ENCODE measurements around the gene PHTF1. TPM values are rescaled to one million over a fixed set of nuclear protein-coding genes. Genes with fewer than 3 reads are reported as not detected.

PHTF1 gene
- total RNA-seq, 1 experiment from 2014 or later, result 61.2 TPM

- no peak for DNase-seq
- no peak overlapping the region for H3K4me2 ChIP-seq
- 0 out of 2 replicates have a peak, but pooled peaks cover 9% of the 10 kb centered on the region for H3F3A ChIP-seq (ENCODE audit: insufficient read depth, low read depth)
- H3K4me1 ChIP-seq (replicated peaks; ENCODE audit: insufficient read depth), result no peaks in the 10 kb centered on the region
- intact Hi-C loops (cut with micrococcal nuclease; ENCODE audit: unreplicated experiment), result no loop called here
- no peaks in the 10 kb centered on the region for H3K9me3 ChIP-seq (ENCODE audit: insufficient read depth, low read depth)
- H3K4me3 ChIP-seq, result no peak overlapping the region
- no peak overlapping the region for H2AFZ ChIP-seq
- H3K36me3 ChIP-seq (ENCODE audit: low read depth), result peaks cover 14% of the 10 kb centered on the region; the same call in 1 of the 2 replicates
- H3K27ac ChIP-seq, result no peak overlapping the region
- H3K79me2 ChIP-seq (ENCODE audit: low read depth), result no peaks in the 10 kb centered on the region
- no peak for TF ChIP-seq CTCF (conservative IDR thresholded peaks at IDR 0.05)
- no peak for TF ChIP-seq EZH2 (IDR thresholded peaks at IDR 0.05; ENCODE audit: low read depth)
- 0 out of 2 replicates have a peak, but pooled peaks cover 2% of the 10 kb centered on the region for H4K20me1 ChIP-seq (ENCODE audit: insufficient read depth)
- ChIA-PET POLR2A (ENCODE audit: unreplicated experiment) (interaction anchor here (0.7 kb wide), 1 partner anchor 1371 kb away, joined by 4 read pairs; no protein-coding TSS in a partner anchor), CTCF (no interaction called here)
- no peaks in the 10 kb centered on the region for H3K9me2 ChIP-seq (ENCODE audit: insufficient read depth)
- no TSS peak for BruUV-seq (replicated peaks)
- H3K27me3 ChIP-seq (ENCODE audit: insufficient read depth, low read depth), result no peaks in the 10 kb centered on the region
These were observed 11.9 kb downstream of the PHTF1 start for GRCh38 chr1:113747376-113747775.

GRCh38 chr1:113745425-113745824, 13.9 kb downstream of the PHTF1 start:
- POLR2A ChIA-PET (ENCODE audit: unreplicated experiment), result no interaction called here
- Histone ChIP-seq H3K27me3 (ENCODE audit: insufficient read depth, low read depth) (no peaks in the 10 kb centered on the region), H3K4me1 (replicated peaks; ENCODE audit: insufficient read depth) (no peaks in the 10 kb centered on the region), H3K4me3 (no peak overlapping the region), H3K36me3 (ENCODE audit: low read depth) (peaks cover 6% of the 10 kb centered on the region; the same call in 1 of the 2 replicates), H3K9me3 (ENCODE audit: insufficient read depth, low read depth) (no peaks in the 10 kb centered on the region), H2AFZ (no peak overlapping the region), H3K9me2 (ENCODE audit: insufficient read depth) (no peaks in the 10 kb centered on the region), H3K27ac (no peak overlapping the region), H3K79me2 (ENCODE audit: low read depth) (no peaks in the 10 kb centered on the region), H3F3A (ENCODE audit: insufficient read depth, low read depth) (0 out of 2 replicates have a peak, but pooled peaks cover 9% of the 10 kb centered on the region), H4K20me1 (ENCODE audit: insufficient read depth) (0 out of 2 replicates have a peak, but pooled peaks cover 2% of the 10 kb centered on the region), H3K4me2 (no peak overlapping the region)
- intact Hi-C loops (cut with micrococcal nuclease; ENCODE audit: unreplicated experiment), result no loop called here
- no TSS peak for BruUV-seq (replicated peaks)
- CTCF ChIA-PET, result no interaction called here
- DNase-seq, result no peak
- TF ChIP-seq EZH2 (IDR thresholded peaks at IDR 0.05; ENCODE audit: low read depth), result no peak
- TF ChIP-seq CTCF (conservative IDR thresholded peaks at IDR 0.05), result no peak

- no peaks in the 10 kb centered on the region for H3K79me2 ChIP-seq (ENCODE audit: low read depth)
- TF ChIP-seq EZH2 (IDR thresholded peaks at IDR 0.05; ENCODE audit: low read depth) (no peak), CTCF (conservative IDR thresholded peaks at IDR 0.05) (no peak)
- BruUV-seq (replicated peaks), result no TSS peak
- H3K9me3 ChIP-seq (ENCODE audit: insufficient read depth, low read depth), result no peaks in the 10 kb centered on the region
- H3K36me3 ChIP-seq (ENCODE audit: low read depth), result no peaks in the 10 kb centered on the region; the same call in 1 of the 2 replicates
- CTCF ChIA-PET, result no interaction called here
- no peaks in the 10 kb centered on the region for H3K4me1 ChIP-seq (replicated peaks; ENCODE audit: insufficient read depth)
- 0 out of 2 replicates have a peak, but pooled peaks cover 2% of the 10 kb centered on the region for H4K20me1 ChIP-seq (ENCODE audit: insufficient read depth)
- no peak for DNase-seq
- H3K9me2 ChIP-seq (ENCODE audit: insufficient read depth), result no peaks in the 10 kb centered on the region
- no peak overlapping the region for H3K4me3 ChIP-seq
- H3K27ac ChIP-seq, result no peak overlapping the region
- H3K4me2 ChIP-seq, result no peak overlapping the region
- H3K27me3 ChIP-seq (ENCODE audit: insufficient read depth, low read depth), result no peaks in the 10 kb centered on the region
- 0 out of 2 replicates have a peak, but pooled peaks cover 5% of the 10 kb centered on the region for H3F3A ChIP-seq (ENCODE audit: insufficient read depth, low read depth)
- POLR2A ChIA-PET (ENCODE audit: unreplicated experiment), result no interaction called here
- intact Hi-C loops (cut with micrococcal nuclease; ENCODE audit: unreplicated experiment), result no loop called here
- no peak overlapping the region for H2AFZ ChIP-seq
These were observed 15.2 kb downstream of the PHTF1 start for GRCh38 chr1:113744114-113744513.
